Measurements from ENCODE around the gene NRBF2.
"Not testable (repeated sequence)": the region's sequence is repeated elsewhere in the genome, so short reads cannot be mapped to it uniquely, and the experiment has no call there.

The NRBF2 gene

DNA sequence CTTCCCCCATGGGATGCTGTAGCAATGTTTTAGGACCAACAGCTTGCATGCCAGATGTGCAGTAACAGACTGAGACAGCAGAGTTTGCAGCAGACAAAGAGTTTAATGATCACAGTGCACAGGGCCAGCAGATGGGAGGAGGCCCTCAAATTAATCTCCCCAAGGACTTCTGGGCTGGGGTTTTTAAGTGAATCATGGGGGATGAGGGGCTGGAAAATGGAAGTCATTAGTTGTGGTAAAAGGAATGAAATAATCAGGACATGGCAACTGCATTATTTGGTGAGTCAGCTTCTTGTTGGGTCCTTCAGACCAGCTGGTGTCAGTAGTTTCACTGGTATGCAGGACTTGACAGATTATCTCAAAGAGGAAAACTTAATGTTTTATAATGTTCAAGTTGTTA, 12.6 kb upstream of the NRBF2 start:
- DNase-seq = no peak

DNA sequence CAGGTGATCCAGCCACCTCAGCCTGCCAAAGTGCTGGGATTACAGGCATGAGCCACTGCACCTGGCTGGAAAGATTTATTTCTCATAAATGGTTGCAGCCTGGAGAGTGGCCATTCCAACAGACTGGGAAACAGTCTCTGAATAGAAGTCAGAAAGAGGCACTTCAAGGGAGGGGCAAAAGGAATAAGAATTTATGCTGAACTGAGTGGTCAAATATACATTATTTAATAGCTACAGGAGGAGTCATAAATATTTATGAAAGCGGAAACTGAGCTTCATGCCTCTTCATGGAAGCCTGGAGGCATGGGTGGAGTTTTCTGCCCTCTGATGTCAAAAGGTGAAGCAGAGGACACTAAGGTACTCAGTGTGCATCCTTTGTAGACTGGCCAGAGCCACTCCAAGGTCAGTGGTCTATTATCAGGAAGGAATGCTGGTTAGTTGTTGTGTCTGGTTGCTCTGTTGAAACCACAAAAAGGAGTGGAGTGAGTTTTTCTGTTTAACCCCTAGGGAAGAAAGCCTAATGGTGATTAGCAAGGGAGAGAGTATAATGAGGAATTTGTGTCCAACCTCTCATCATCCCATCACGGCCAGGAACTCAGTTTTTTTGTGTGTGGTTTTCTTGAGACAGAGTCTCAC, 9.3 kb upstream of the NRBF2 start:
- DNase-seq = no peak

- no peak for DNase-seq
Observed at GRCh38 chr10:63125459-63125858, 7.7 kb upstream of the NRBF2 start.

- DNase-seq = no peak
Observed at GRCh38 chr10:63128443-63128842, 4.7 kb upstream of the NRBF2 start.

DNA sequence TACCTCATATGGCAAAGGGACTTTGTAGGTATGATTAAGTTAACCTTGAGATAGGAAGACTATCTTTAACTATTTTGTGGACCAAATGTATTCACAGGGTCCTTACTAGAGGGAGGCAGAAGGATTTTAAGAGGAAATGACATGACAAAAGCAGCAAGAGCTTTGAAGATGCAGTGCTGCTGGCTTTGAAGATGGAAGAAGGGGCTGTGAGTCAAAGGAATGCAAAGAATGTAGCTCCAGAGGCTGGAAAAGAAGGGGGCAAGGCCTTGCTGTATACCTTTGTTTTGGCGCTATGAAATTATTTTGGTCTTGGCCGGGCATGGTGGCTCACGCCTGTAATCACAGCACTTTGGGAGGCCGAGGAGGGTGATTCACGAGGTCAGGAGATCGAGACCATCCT, 3.2 kb upstream of the NRBF2 start:
- DNase-seq = no peak

DNA sequence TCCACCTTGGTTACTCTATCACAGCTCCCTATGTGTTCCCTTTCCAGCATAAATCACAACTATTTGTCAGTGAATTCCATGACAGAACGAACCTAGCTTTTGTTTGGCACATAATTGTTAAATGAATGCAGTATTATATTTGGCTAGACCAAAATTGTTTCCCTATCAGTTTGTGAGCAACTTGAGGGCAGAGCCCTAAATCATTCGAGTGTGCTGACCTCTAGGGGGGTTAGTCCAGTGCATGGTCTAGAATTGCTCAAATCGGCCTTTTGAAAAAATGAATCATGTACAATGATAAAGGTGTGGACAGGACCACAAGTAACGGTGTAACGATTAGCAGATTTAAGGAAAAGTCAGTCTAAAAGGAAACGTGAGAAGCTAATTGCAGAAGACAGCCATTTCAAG, 475 bp upstream of the NRBF2 start:
- no peak for DNase-seq

GRCh38 chr10:63133821-63134557, 861 bp downstream of the NRBF2 start:
- no peak for DNase-seq

GRCh38 chr10:63137306-63137705, 4.2 kb downstream of the NRBF2 start:
- DNase-seq = no peak

- no peak for DNase-seq
Observed at GRCh38 chr10:63140077-63140476, 6.9 kb downstream of the NRBF2 start.

- no peak for DNase-seq
Observed at GRCh38 chr10:63142136-63142535, 9.0 kb downstream of the NRBF2 start.

DNA sequence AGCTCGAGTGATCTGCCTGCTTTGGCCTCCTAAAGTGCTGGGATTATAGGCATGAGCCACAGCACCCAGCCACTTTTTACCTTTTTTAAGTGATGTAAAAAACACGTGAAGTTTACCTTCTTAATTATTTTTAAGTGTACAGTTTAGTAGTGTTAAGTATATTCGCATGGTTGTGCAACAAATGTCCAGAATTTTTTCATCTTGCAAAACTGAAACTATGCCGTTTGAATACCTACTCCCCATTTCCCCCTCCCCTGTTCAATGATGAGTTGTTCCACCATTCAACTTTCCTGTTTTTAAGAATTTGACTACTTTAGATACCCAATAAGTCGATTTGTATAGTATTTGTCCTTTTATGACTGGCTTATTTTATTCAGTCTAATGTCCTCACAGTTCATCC, 10.9 kb downstream of the NRBF2 start:
- no peak for DNase-seq

- DNase-seq = no peak
Observed at GRCh38 chr10:63145782-63146181, 12.7 kb downstream of the NRBF2 start.

- DNase-seq = no peak
Observed at GRCh38 chr10:63146503-63146902, 13.4 kb downstream of the NRBF2 start.

DNA sequence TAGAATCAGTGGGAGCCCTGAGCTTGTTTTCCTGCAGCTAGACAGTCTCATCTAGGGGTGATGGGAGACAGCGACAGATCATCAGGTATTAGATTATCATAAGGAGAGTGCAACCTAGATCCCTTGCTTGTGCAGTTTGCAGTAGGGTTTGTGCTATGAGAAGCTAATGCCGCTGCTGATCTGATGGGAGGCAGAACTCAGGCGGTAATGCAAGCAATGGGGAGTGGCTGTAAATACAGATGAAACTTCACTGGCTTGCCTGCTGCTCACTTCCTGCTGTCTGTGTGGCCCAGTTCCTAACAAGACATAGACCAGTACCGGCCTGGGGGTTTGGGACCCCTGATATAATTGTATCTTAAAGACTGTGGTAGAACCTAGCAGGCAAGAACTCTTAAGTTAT, 17.6 kb downstream of the NRBF2 start:
- DNase-seq = no peak

GRCh38 chr10:63153868-63154545, 20.9 kb downstream of the NRBF2 start:
- DNase-seq = not testable (repeated sequence)

GRCh38 chr10:63154546-63155387, 21.6 kb downstream of the NRBF2 start:
- no peak for DNase-seq

GRCh38 chr10:63155388-63156020, 22.4 kb downstream of the NRBF2 start:
- DNase-seq = no peak

- DNase-seq = no peak
Observed at GRCh38 chr10:63156236-63156635, 23.1 kb downstream of the NRBF2 start.

DNA sequence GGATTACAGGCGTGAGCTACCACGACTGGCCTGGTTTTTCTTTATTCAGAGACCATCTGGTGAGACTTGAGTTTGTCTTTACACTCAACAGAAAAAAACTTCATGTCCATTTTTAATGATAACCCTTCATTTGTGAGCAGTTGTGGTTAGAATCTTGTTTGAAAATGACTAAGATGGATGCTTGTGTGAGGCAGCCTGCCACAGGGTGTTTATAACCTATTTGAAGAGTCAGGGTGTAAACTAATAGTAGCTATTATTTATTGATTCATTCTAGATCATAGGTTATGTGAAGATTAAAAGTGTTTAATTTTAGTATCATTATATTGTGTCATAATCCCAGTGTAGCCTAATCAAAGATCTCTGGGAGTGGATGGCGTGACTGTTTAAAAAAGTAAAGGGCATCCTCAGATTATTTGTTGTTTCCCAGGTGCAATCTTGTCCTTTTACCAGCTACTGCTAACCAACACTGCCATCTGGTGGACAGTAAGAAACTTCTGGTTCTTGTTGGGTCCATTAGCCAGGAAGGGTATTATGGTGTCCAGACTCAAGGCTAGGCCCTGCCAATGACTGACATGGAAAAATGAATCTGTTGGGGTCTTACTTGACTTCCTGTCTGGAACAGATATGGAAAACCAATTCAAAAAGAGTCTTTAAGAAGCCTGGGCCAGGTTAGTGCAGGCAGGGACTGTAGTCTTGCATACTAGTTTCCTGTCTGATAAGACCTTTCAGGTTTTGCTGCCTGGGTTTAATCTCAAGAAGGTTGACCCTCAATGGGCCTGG, 24.9 kb downstream of the NRBF2 start:
- peak in 1 of 4 experiments; percentile 4 for DNase-seq

DNA sequence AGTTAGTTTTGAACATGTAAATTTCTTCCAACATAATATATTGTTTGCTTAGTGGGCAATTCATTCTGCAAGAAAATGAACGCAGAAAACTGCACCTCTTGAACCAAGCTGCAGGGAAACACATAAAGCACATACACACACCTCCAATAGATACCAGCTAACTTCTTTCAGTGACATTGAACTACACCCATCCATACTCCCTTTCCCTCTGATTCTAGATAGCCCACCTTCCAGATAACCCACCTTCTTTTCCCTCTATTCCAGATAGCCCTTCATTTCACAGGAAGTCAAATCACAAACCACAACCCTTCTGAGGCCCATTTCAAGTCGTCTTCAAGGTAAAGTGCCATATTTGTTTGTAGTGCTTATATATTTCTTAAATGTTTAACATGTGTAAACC, 28.5 kb downstream of the NRBF2 start:
- DNase-seq = no peak

GRCh38 chr10:63164166-63164623, 31.1 kb downstream of the NRBF2 start:
- DNase-seq = no peak

DNA sequence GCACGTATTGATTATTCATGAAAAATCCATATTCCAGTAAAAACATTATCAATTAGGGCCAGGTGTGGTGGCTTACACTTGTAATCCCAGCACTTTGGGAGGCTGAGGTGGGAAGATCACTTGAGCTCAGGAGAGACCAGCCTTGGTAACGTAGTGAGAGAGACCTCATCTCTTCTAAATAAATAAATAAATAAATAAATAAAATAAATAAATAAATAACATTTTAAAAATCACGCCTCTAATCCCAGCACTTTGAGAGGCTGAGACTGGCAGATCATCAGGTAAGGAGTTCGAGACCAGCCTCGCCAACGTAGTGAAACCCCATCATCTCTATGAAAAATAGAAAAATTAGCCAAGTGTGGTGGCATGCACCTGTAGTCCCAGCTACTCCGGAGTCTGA, 32.1 kb downstream of the NRBF2 start:
- DNase-seq = no peak

All from activated naive CD4-positive, alpha-beta T cell (primary cell).